Measurements from ENCODE around the gene ATP5F1D.
"Not testable (repeated sequence)": the region's sequence is repeated elsewhere in the genome, so short reads cannot be mapped to it uniquely, and the experiment has no call there.

The ATP5F1D gene

GRCh38 chr19:1241417-1242095 is at the start of gene ATP5F1D:
Gene ATP5F1D, plus strand, starts transcription at chr19:1241751. Its CDS starts 100 bp downstream, at chr19:1241851.
- peak; percentile 92 to 94 for DNase-seq

DNA sequence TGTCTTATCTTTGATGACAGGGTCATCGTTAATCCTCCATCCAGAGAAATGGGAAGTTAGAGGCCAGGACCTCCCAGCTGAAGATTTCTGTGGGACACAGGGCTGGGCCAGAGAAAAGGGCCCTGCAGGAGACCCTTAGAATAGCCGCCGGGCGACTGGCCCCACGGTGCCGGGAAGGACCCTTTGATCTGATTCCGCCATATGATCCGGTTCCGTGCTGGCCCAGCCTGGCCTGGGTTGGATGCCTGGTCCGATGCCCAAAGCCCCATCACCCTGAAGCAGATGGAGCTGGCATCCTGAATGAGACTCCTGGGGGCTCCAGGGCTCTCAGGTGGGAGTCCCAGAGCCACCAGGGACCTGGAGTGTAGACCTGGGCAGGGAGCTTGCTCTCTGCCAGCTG is 42.0 kb upstream of the ATP5F1D start:
- DNase-seq, result no peak

- not testable (repeated sequence) for DNase-seq
Measured at GRCh38 chr19:1200614-1201013, 40.9 kb upstream of the ATP5F1D start.

DNA sequence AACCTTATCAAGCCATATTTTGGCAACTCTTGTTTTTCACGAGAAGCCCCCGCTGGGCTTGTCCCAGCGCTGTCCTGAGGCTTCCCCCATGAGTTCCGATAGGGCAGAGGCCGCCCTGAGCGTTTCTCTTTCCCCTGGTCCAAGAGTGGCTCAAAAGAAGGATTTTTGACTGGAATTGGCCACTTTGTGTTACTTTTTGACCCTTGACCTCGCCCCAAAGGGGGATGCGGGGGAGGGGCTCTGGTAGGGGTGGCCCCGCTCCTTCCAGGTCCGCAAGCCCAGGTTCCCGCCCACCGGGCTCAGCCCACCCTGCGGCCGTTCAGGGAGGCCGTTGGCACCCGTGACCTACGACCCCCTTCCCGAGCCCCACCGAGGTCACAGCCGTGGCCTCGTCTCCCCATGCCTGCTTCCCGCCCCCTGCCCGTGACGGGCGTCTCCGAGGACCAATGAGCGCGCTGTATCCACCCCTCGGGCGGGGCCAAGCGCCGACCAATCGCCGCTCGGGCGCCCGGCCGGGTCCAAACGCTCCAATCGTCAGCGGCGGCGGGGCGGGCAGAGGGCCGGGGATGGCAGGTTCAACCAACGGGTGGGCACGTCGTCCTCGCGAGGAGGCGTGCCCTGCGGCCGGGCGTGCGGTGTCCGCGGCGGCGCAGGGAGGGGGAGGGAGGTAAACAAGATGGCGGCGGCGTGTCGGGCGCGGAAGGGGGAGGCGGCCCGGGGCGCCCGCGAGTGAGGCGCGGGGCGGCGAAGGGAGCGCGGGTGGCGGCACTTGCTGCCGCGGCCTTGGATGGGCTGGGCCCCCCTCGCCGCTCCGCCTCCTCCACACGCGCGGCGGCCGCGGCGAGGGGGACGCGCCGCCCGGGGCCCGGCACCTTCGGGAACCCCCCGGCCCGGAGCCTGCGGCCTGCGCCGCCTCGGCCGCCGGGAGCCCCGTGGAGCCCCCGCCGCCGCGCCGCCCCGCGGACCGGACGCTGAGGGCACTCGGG is 36.1 kb upstream of the ATP5F1D start, which contains the start of gene STK11:
STK11 (plus strand) TSS at position 665 of the 986 bp plus-strand sequence. CDS start 1,136 bp downstream, outside the sequence.
- DNase-seq, result peak; percentile 97 to 100

GRCh38 chr19:1206150-1206863 is 35.2 kb upstream of the ATP5F1D start:
- peak; percentile 21 to 23 for DNase-seq

- DNase-seq, result peak; percentile 13 to 18
Measured at GRCh38 chr19:1206864-1207450, 34.6 kb upstream of the ATP5F1D start.

DNA sequence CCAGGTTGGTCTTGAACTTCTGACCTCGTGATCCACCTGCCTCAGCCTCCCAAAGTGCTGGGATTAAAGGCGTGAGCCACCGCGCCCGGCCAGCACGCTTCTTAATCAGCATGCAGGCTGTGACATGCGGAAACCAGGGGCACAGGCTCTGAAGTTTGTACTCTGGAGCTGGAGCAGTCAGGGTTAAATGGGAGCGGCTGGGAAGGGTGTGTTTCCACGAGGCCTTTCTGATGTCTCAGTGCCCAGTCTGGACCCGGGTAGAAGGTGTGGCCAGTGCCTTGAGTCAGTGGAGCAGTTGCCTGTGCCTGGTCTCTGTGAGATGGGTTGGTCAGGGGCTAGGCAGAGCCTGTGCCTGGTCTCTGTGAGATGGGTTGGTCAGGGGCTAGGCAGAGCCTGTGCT is 32.7 kb upstream of the ATP5F1D start:
- DNase-seq, result not testable (repeated sequence)

- DNase-seq, result no peak
Measured at GRCh38 chr19:1210227-1210538, 31.4 kb upstream of the ATP5F1D start.

- DNase-seq, result peak in 1 of 2 donors; percentile 9
Measured at GRCh38 chr19:1211494-1212234, 29.9 kb upstream of the ATP5F1D start.

GRCh38 chr19:1213391-1214286 is 27.9 kb upstream of the ATP5F1D start:
- DNase-seq, result peak; percentile 90 to 91

GRCh38 chr19:1214299-1214861 is 27.2 kb upstream of the ATP5F1D start:
- no peak for DNase-seq

DNA sequence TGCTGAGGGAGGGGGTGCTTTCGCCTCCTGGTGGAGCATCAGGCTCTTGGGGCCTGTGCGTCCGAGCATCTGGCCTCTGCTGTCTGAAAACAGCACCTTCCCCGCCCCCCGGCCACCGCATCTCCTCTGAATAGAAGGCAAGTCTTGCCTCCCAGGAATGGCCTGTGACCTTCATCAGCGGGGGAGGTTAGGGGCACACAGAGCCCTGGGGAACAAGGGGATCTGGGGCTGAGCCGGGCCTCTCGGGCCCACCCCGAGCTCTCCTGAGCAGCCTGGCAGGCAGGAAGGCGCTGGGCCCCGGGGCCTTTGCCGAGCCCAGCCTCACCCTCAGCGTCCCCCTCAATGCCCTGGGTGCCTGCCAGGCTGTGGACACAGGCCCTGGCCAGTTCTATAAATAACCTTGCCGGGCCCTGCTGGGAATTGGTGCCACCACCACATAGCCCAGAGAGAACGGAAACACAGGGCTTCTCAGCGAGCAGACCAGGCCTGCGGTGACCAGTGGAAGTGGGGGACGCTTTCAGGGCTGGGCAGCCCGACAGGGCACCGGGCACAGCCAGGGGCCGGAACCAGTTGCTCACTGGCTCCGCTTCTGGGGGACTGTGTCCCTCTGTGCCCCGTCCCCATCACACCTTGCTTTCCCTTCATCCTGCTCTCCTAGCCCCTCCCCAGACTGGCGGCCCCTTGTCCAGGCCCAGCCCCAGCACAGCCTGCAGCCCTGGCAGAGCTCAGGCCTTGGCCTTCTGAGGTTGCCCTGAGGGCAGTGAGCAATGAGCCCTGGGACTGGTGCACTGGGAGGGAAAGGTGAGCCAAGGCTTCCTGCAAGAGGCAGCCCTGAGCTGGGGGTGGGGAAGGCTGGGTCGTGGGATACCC is 26.5 kb upstream of the ATP5F1D start:
- no peak for DNase-seq

DNA sequence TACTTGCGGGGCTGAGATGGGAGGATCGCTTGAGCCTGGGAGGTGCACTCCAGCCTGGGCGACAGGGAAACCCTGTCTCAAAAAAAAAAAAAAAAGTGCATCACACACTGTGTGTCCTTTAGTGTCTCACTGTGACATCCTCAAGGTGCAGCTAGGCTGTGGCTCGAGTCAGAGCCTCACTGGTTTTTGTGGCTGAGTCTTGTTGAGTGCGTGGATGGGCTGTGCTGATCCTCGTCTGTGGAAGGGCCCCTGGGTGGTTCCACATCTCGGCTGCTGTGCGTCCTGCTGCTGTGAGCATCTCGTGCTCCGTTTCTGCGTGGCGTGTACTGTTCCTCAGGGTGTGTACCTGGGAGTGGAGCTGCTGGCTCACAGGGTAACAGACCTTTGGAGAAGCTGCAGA is 24.8 kb upstream of the ATP5F1D start:
- DNase-seq, result no peak

GRCh38 chr19:1217366-1217765 is 24.2 kb upstream of the ATP5F1D start:
- DNase-seq, result no peak

GRCh38 chr19:1218751-1219567 is 22.6 kb upstream of the ATP5F1D start:
- DNase-seq, result no peak

- DNase-seq, result no peak
Measured at GRCh38 chr19:1219786-1220476, 21.6 kb upstream of the ATP5F1D start.

DNA sequence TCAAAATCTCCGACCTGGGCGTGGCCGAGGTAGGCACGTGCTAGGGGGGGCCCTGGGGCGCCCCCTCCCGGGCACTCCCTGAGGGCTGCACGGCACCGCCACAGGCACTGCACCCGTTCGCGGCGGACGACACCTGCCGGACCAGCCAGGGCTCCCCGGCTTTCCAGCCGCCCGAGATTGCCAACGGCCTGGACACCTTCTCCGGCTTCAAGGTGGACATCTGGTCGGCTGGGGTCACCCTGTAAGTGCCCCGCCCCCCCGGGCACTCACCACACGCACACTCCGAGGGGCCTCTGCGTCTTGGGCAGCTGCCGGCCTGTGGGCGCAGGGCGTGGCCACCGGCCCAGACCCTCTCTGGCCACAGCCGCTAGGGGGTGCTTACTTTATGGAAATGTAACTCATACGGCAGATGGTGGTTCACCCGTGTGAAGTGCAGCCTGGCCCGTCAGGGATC is 21.0 kb upstream of the ATP5F1D start:
- no peak for DNase-seq

Data from inflammatory macrophage treated with lipopolysaccharide for 1 hour (primary cell).